Left renal pelvis (tissue), 4 donors: ENCODE measurements around the gene FAXDC2. TPM values are rescaled to one million over a fixed set of nuclear protein-coding genes. Genes with fewer than 3 reads are reported as not detected.

Experiments used
- DNase-seq, 4 donors: peaks; one replicate each; pipeline ENCODE4 v3.0.0-alpha.2; 2013; ENCODE audit warnings: low read depth in 4 of 4, low spot score in 3 of 4
- polyA plus RNA-seq, 4 donors: library from polyadenylated mRNA; unstranded; fragments of 120-200 nt; gene quantifications; one replicate each; pipeline ENCODE4 v1.2.1, GENCODE V29; 2013; ENCODE audit not compliant: insufficient read length in 4 of 4

Gene FAXDC2
- polyA plus RNA-seq, result 10 to 100 TPM; 36.1 to 45.3 (median 40.3) TPM

GRCh38 chr5:154850255-154851062 lies at the start of gene FAXDC2:
Gene FAXDC2 (minus strand): TSS chr5:154850603. CDS start chr5:154838178, 12,425 bp downstream.
- peak; percentile 78 to 87 (median 83) for DNase-seq

- DNase-seq, result no peak
Measured at GRCh38 chr5:154900066-154900465, 49.7 kb upstream of the FAXDC2 start.

GRCh38 chr5:154899151-154899816 lies 48.9 kb upstream of the FAXDC2 start:
- DNase-seq, result no peak

GRCh38 chr5:154898210-154898609 lies 47.8 kb upstream of the FAXDC2 start:
- no peak for DNase-seq

- DNase-seq, result no peak
Measured at GRCh38 chr5:154896562-154897165, 46.3 kb upstream of the FAXDC2 start.

GRCh38 chr5:154895606-154896561 lies 45.5 kb upstream of the FAXDC2 start:
- no peak for DNase-seq

- no peak for DNase-seq
Measured at GRCh38 chr5:154893381-154893780, 43.0 kb upstream of the FAXDC2 start.

GRCh38 chr5:154892369-154892771 lies 42.0 kb upstream of the FAXDC2 start:
- no peak for DNase-seq

GRCh38 chr5:154885439-154885838 lies 35.0 kb upstream of the FAXDC2 start:
- DNase-seq, result no peak

- DNase-seq, result no peak
Measured at GRCh38 chr5:154884424-154884823, 34.0 kb upstream of the FAXDC2 start.

- DNase-seq, result no peak
Measured at GRCh38 chr5:154881986-154882385, 31.6 kb upstream of the FAXDC2 start.

GRCh38 chr5:154878642-154879335 lies 28.4 kb upstream of the FAXDC2 start:
- DNase-seq, result no peak

GRCh38 chr5:154873791-154874331 lies 23.5 kb upstream of the FAXDC2 start:
- DNase-seq, result no peak

- DNase-seq, result no peak
Measured at GRCh38 chr5:154871734-154872133, 21.3 kb upstream of the FAXDC2 start.

GRCh38 chr5:154868702-154869101 lies 18.3 kb upstream of the FAXDC2 start:
- no peak for DNase-seq

GRCh38 chr5:154866841-154867240 lies 16.4 kb upstream of the FAXDC2 start:
- DNase-seq, result no peak

- DNase-seq, result no peak
Measured at GRCh38 chr5:154865466-154866184, 15.2 kb upstream of the FAXDC2 start.

- DNase-seq, result no peak
Measured at GRCh38 chr5:154863291-154864080, 13.1 kb upstream of the FAXDC2 start.
